HepG2 (cell line): Measurements from ENCODE around the gene GAN. TPM values are rescaled to one million over a fixed set of nuclear protein-coding genes. Genes with fewer than 3 reads are reported as not detected.

Source experiments
- ATAC-seq: fragments of 200-7000 bp; cut with Tn5 transposase; 3 replicates; pipeline ENCODE4 v1.9.1; 2020; ENCODE audit warnings: mild to moderate bottlenecking, moderate library complexity
- BruUV-seq: library from RNA; stranded (reverse); fragments of 400-500 nt; replicated peaks from 2 replicates; lab custom pipeline; 2021; lab: Mats Ljungman, UMichigan
- CTCF ChIA-PET: fragments of 300-600 bp; formaldehyde crosslinking; extraction: SDS; loops from one replicate; lab custom pipeline; 2021; ENCODE audit warnings: low total read pairs, inconsistent platforms, low intra/inter-chr PET ratio; lab: Yijun Ruan, JAX
- POLR2A ChIA-PET: fragments of 350-600 bp; sonication (Branson Sonifier 250); formaldehyde crosslinking; loops from one replicate; lab custom pipeline; 2020; ENCODE audit warnings: antibody characterized with exemption, inconsistent platforms; lab: Yijun Ruan, JAX
- DNase-seq: peaks from one replicate; pipeline ENCODE4 v3.0.0-alpha.2; 2015; ENCODE audit warnings: low spot score
- FAIRE-seq: peaks from 3 replicates; lab custom pipeline; 2011; peaks lifted over from hg19 to GRCh38; lab: Jason Lieb, UNC
- H2AFZ ChIP-seq: one replicate; pipeline ENCODE4 v1.6.1; 2011; ENCODE audit warnings: low read length, inconsistent platforms
- H3K27ac ChIP-seq: fragments of 300-600 bp; 3 replicates; pipeline ENCODE4 v1.8.0; 2011; ENCODE audit warnings: mixed run types, mild to moderate bottlenecking, mixed read lengths, low read length, inconsistent platforms; ENCODE audit not compliant: insufficient read depth; ENCODE audit errors: extremely low read length
- H3K27me3 ChIP-seq, 2 experiments: fragments of 200-600 bp in 1 of 2; 2 replicates in 1 of 2; 3 replicates in 1 of 2; pipeline versions ENCODE4 v1.6.0 to v1.8.0; 2011; ENCODE audit warnings: low read length in 2 of 2, mild to moderate bottlenecking in 2 of 2, moderate library complexity in 2 of 2, inconsistent platforms in 1 of 2; ENCODE audit not compliant: insufficient read depth in 2 of 2, control insufficient read depth in 1 of 2
- H3K36me3 ChIP-seq, 2 experiments: fragments of 200-600 bp in 1 of 2; replicated peaks in 1 of 2; 2 replicates in 1 of 2; 3 replicates in 1 of 2; pipeline versions ENCODE4 v1.5.1 to v1.8.0; 2011; ENCODE audit warnings: low read length in 2 of 2, inconsistent platforms in 1 of 2; ENCODE audit not compliant: insufficient read depth in 2 of 2, control insufficient read depth in 1 of 2
- H3K4me1 ChIP-seq: 2 replicates; pipeline ENCODE4 v1.5.1; 2012; ENCODE audit warnings: low read length, inconsistent platforms; ENCODE audit not compliant: insufficient read depth
- H3K4me2 ChIP-seq: 2 replicates; pipeline ENCODE4 v1.6.0; 2011; ENCODE audit warnings: low read depth, low read length, inconsistent platforms
- H3K4me3 ChIP-seq, 3 experiments: fragments of 200-600 bp in 1 of 3; sonication (generic), shearing (Covaris generic) in 1 of 3; replicated peaks in 1 of 3; 2 replicates each; pipeline ENCODE4 v1.5.1; 2011 to 2016; ENCODE audit warnings: low read length in 3 of 3, inconsistent platforms in 2 of 3, low read depth in 2 of 3, mild to moderate bottlenecking in 2 of 3, control low read depth in 1 of 3, mixed read lengths in 1 of 3; ENCODE audit not compliant: insufficient read depth in 1 of 3
- H3K79me2 ChIP-seq: one replicate; pipeline ENCODE4 v1.6.1; 2011; ENCODE audit warnings: low read length, inconsistent platforms; ENCODE audit not compliant: insufficient read depth
- H3K9ac ChIP-seq: 2 replicates; pipeline ENCODE4 v1.6.0; 2011; ENCODE audit warnings: mild to moderate bottlenecking, low read depth, low read length, inconsistent platforms; ENCODE audit not compliant: insufficient read depth
- H3K9me3 ChIP-seq: 2 replicates; pipeline ENCODE4 v1.5.1; 2012; ENCODE audit warnings: mild to moderate bottlenecking, low read length
- H4K20me1 ChIP-seq: 2 replicates; pipeline ENCODE4 v1.6.0; 2011; ENCODE audit warnings: inconsistent platforms, mild to moderate bottlenecking, low read length, moderate library complexity; ENCODE audit not compliant: insufficient read depth
- DNMT1 ChIP-seq: sonication (generic); formaldehyde crosslinking; IDR thresholded peaks from 2 replicates; pipeline ENCODE4 v1.5.1; 2020; ENCODE audit warnings: mild to moderate bottlenecking, missing genetic modification reagents
- KLF6 ChIP-seq: IDR thresholded peaks from 2 replicates; pipeline ENCODE4 v1.8.0; 2016; ENCODE audit warnings: missing biosample characterization, missing genetic modification reagents
- MAFF ChIP-seq: IDR thresholded peaks from 2 replicates; pipeline ENCODE4 v1.6.1; 2011; ENCODE audit warnings: low read depth, low read length, improper control_type of control experiment
- MAFK ChIP-seq, 2 experiments: IDR thresholded peaks in 1 of 2; conservative IDR thresholded peaks in 1 of 2; 2 replicates each; pipeline ENCODE4 v1.6.1; 2011; ENCODE audit warnings: improper control_type of control experiment in 2 of 2, low read length in 2 of 2
- MTF1 ChIP-seq: sonication (generic); formaldehyde crosslinking; IDR thresholded peaks from 2 replicates; pipeline ENCODE4 v1.5.0; 2020; ENCODE audit warnings: missing genetic modification reagents
- SMAD1 ChIP-seq: sonication (generic); formaldehyde crosslinking; IDR thresholded peaks from 2 replicates; pipeline ENCODE4 v1.4.0; 2020; ENCODE audit warnings: missing genetic modification reagents, low read depth, mild to moderate bottlenecking, borderline replicate concordance
- ZNF232 ChIP-seq: sonication (generic); formaldehyde crosslinking; IDR thresholded peaks from 2 replicates; pipeline ENCODE4 v1.4.0; 2020; ENCODE audit warnings: missing genetic modification reagents, borderline replicate concordance
- ZNF761 ChIP-seq: sonication (generic); formaldehyde crosslinking; conservative IDR thresholded peaks from 2 replicates; pipeline ENCODE4 v1.4.0; 2020; ENCODE audit warnings: mild to moderate bottlenecking, missing genetic modification reagents
- WGBS: methylation state at CpG from one replicate; pipeline ENCODE4 v1.1.6; 2017; ENCODE audit warnings: low lambda C conversion rate; 5-methylcytosine and 5-hydroxymethylcytosine counted together
- in situ Hi-C: cut with HindIII; loops from 2 replicates; pipeline ENCODE4 v1.10.0; 2017; ENCODE audit warnings: low pct_unique_long_range_greater_than_20kb; ENCODE audit not compliant: extremely low pct_ligation_motif_present
- intact Hi-C: fragments of 100-400 bp; cut with micrococcal nuclease; formaldehyde crosslinking; loops from one replicate; pipeline ENCODE4 v1.10.0; 2022; ENCODE audit not compliant: unreplicated experiment
- polyA plus RNA-seq, 8 experiments: library from polyadenylated mRNA; depleted of rRNA in 3 of 8; stranded (reverse) in 7 of 8; unstranded in 1 of 8; fragments of >200 nt; fragmentation: Illumina TruSeq in 4 of 8; extraction: Trizol in 4 of 8; gene quantifications; 2 replicates each; pipeline versions ENCODE4 v1.2.1 to v1.2.3, GENCODE V29; 2011 to 2016; ENCODE audit warnings: low read depth in 4 of 8, missing spikeins in 1 of 8, mixed read lengths in 1 of 8; ENCODE audit not compliant: insufficient read depth in 1 of 8
- total RNA-seq, 5 experiments: library from RNA; depleted of rRNA; stranded (reverse); fragments of >200 nt; fragmentation: Illumina TruSeq; extraction: Trizol; gene quantifications; 2 replicates each; pipeline ENCODE4 v1.2.3, GENCODE V29; 2016; ENCODE audit warnings: low read depth in 1 of 5

Gene GAN
- total and polyA plus RNA-seq, 2 of the 13 experiments (the other 11 are each of a cell fraction or from before 2014, with no cell fraction given), result 4.3 to 11.0 TPM

DNA sequence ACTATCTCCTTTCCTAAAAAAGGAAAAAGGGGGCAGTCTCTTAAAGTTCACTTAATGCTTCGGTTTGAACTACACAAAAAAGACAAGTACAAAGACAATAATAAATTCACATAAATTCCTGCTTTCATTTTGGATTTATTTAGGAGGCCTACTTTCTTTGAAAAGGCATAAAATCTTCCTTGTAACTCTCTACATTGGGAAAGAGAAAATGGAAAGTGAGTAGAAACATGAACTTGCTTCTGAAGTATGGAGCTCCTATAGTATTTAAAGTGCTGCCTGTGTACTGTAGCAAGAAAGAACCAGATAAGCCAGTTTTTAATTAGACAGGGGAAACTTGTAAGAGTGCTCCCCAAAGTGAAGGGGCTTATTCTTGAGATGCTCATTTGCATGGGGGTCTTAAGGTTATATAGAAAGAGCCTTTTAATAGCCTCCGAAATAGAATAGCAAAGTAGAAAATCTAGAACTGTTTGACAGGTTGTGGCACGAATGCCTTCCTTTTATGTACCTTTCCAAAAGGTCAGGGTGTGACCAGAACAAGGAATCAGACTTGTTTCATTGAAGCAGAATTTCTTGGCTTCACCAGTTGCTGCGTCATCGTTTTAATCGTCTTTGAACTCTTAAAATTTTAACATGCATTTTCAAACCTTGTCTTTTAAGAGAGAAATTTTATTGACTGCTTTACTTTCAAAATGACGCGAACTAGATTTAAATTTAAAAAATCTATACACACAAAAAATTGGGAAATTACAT, 12.9 kb downstream of the GAN start:
- peaks cover 2 to 4% of the 10 kb centered on the region in 2 experiments; a peak in 2 of 5 replicates for H3K36me3 ChIP-seq
- in situ Hi-C loops, result no loop called here
- FAIRE-seq (no peak), DNase-seq (no peak), ATAC-seq (no peak)
- H3K79me2 ChIP-seq, result peaks cover 27% of the 10 kb centered on the region
- no peak overlapping the region for H3K27ac ChIP-seq
- H3K4me2 ChIP-seq, result no peak overlapping the region
- H3K4me3 ChIP-seq, result no peak overlapping the region
- H3K9ac ChIP-seq, result no peak overlapping the region
- ChIA-PET POLR2A (no interaction called here), CTCF (no interaction called here)
- 85% methylated on average over 8 of the region's 8 CpGs for WGBS
- H4K20me1 ChIP-seq, result 0 out of 2 replicates have a peak, but pooled peaks cover 2% of the 10 kb centered on the region
- no peaks in the 10 kb centered on the region for H3K27me3 ChIP-seq
- no peaks in the 10 kb centered on the region for H3K4me1 ChIP-seq
- no peak overlapping the region for H2AFZ ChIP-seq
- intact Hi-C loops, result no loop called here
- TF ChIP-seq MTF1 (CRISPR knock-in tag), result no peak
- TF ChIP-seq DNMT1 (CRISPR knock-in tag), result no peak
- TF ChIP-seq SMAD1, result no peak
- TF ChIP-seq ZNF761, result no peak
- TF ChIP-seq MAFK (conservative IDR thresholded peaks at IDR 0.05 in 1 of 2, IDR thresholded peaks at IDR 0.05 in 1 of 2; ENCODE audit: low read length in 2 of 2), result peak; percentile 63 to 72
- TF ChIP-seq MAFF, result peak; percentile 51; the same call in 1 of the 2 replicates
- no peaks in the 10 kb centered on the region for H3K9me3 ChIP-seq
- no TSS peak for BruUV-seq

DNA sequence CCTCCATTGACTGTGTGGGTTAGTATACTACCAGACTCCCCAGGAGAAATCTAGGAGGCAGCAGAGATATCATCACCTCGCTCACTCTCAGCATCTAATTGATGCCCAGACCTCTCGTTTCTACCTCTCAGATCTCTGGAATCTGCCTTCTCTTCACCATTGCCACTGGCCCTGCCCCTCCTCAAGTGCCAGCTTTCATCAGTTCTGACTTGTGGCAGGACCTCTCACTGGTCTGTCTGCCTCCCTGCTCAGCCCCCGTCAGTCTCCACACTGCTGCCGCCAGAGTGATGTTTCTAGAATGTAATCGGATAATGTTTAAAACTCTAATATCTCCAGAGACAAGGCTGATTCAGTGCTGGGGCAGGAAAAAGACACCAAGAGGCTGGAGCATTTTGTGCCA, 15.2 kb downstream of the GAN start:
- DNase-seq, result no peak
- Histone ChIP-seq H2AFZ (no peak overlapping the region), H3K27ac (no peak overlapping the region), H3K4me3 (no peak overlapping the region), H3K9ac (no peak overlapping the region), H3K4me1 (no peaks in the 10 kb centered on the region), H3K9me3 (no peaks in the 10 kb centered on the region), H3K79me2 (peaks cover 18% of the 10 kb centered on the region), H3K36me3 (peaks cover 0 to 2% of the 10 kb centered on the region in 2 experiments; a peak in 1 of 5 replicates), H4K20me1 (no peaks in the 10 kb centered on the region), H3K27me3 (no peaks in the 10 kb centered on the region), H3K4me2 (no peak overlapping the region)
- ATAC-seq, result no peak
- ChIA-PET POLR2A (no interaction called here), CTCF (no interaction called here)
- TF ChIP-seq ZNF232 (CRISPR knock-in tag) (no peak), KLF6 (CRISPR knock-in tag) (no peak)
- intact Hi-C loops (no loop called here), in situ Hi-C loops (no loop called here)
- BruUV-seq, result no TSS peak
- FAIRE-seq, result no peak
- 98% methylated on average over 5 of the region's 5 CpGs for WGBS
